ENCODE measurements around the gene C11orf21.

The C11orf21 gene

GRCh38 chr11:2258501-2259465 is 42.9 kb downstream of the C11orf21 start:
- no peak for DNase-seq

- DNase-seq, result no peak
These were observed 44.6 kb downstream of the C11orf21 start for GRCh38 chr11:2256951-2257700.

GRCh38 chr11:2256293-2256913 is 45.3 kb downstream of the C11orf21 start:
- no peak for DNase-seq

- DNase-seq, result no peak
These were observed 49.7 kb downstream of the C11orf21 start for GRCh38 chr11:2252018-2252417.

GRCh38 chr11:2251138-2251537 is 50.6 kb downstream of the C11orf21 start:
- no peak for DNase-seq

- no peak for DNase-seq
These were observed 51.2 kb downstream of the C11orf21 start for GRCh38 chr11:2250485-2250884.

- DNase-seq, result no peak
These were observed 51.7 kb downstream of the C11orf21 start for GRCh38 chr11:2250041-2250440.

GRCh38 chr11:2249189-2249916 is 52.4 kb downstream of the C11orf21 start:
- no peak for DNase-seq

GRCh38 chr11:2248762-2249161 is 53.0 kb downstream of the C11orf21 start:
- no peak for DNase-seq

GRCh38 chr11:2248242-2248641 is 53.5 kb downstream of the C11orf21 start:
- DNase-seq, result no peak

- no peak for DNase-seq
These were observed 54.2 kb downstream of the C11orf21 start for GRCh38 chr11:2247496-2247895.
